Measurements from ENCODE around the gene VPS16.

Gene VPS16

DNA sequence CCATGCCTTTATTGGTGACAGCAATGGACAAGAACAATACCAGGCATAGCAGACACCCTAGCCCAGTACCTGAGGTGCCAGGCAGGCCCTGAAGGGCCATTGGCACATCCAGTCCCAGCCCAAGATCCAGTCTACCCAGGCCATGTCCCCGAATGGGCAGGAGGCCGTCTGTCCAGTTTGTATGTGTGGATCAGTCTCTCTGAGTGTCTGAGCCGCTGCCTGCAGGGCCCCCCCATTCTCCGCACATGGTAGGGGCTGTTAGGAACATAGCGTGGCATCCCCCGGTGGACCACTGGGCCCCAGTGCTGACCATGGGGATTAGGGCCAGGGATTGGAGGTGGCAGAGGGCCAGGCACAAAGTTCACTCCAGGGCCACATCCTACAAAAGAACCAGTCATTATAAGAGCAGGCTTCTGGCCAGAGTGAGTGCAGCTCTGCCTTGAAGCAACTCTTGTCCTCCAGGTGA lies 5.2 kb upstream of the VPS16 start:
- no peak for DNase-seq

GRCh38 chr20:2836035-2836434 lies 4.5 kb upstream of the VPS16 start:
- DNase-seq, result no peak

DNA sequence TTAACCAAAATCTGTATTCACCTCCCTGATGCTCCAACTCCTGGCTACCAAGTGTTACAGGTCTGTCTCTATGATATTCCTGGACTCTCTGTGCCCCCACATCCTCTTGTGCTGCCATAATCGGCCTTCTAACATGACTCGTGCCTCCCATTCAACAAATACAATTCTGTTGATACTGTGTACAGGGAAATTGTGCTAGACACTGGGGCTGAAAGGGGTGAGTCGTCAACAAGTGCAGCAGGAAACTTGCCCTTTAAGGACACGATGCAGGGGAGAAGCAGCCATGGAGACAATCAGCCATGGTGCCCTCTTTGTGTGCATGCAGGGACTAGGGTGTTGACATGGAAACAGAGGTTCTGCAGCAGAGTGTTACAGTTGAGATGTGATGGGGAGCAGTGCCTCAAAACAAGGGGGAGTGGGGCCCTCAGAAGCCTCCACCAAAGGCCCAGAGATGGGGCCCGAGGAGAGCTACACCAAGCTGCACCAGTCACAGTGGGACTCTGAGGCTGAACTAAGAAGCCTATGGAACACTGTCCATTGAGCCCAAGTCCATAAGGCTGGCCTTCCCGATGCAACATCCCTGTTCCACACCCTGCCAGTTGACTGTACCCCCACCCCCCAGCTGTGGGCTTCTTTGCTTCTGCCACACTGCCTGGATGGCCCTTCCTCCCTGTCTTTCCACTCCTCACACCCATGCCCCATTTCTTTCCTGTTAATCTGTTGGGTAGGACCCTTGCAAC lies 3.2 kb upstream of the VPS16 start:
- DNase-seq, result no peak

DNA sequence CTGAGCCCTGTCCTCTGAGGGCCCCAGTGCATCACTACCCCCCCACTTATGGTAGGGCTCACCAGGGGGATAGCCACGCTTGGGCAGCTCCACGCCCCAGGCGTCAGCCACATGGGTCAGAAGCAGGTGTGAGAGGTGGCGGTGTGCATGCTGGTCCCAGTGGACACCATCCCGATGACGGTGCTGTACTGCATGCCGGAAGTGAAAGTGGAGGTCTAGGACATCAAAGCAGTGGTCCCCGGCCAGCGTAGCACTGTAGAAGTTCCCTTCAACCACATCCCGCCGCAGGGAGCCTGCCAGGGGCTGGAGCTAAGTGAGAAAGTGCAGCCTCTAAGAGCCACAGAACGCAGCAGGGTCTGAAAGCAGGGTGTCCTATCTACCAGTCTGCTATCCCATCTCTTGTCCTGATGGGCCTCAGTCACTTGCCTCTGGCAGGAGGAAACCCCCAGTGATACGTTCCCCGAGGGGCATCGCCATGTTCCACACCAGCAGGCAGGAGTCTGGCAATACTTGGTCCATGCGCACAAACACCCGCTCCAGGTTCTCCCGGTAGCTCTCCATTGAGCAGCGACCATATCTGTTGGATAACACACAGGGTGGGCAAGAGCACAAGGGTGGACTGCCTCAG lies 2.3 kb upstream of the VPS16 start:
- no peak for DNase-seq

GRCh38 chr20:2838847-2839671 lies 1.5 kb upstream of the VPS16 start:
- no peak for DNase-seq

- no peak for DNase-seq
Observed at GRCh38 chr20:2839732-2840137, 810 bp upstream of the VPS16 start.

- peak; percentile 39 for DNase-seq
Observed at GRCh38 chr20:2840967-2841531, 504 bp downstream of the VPS16 start.

GRCh38 chr20:2845607-2846006 lies 5.1 kb downstream of the VPS16 start:
- no peak for DNase-seq

GRCh38 chr20:2846698-2847097 lies 6.2 kb downstream of the VPS16 start:
- DNase-seq, result no peak

DNA sequence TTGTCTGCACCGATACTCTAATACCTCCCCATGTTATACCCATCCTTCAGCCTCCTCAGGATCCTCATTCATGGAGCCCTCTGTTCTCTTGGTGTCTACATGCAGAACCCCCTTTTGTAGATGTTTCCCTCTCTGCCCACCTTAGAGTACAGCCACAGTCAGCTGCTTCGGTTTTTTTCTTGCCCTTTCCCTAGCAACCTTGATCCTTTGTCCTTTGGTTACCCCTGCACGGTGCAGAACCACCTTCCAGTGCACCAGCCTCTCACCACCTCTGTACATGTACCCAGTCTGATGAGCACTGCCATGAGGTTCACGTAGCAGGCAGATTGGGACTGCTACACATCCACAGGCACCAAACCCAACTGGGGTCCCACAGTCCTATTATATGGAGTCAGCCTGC lies 7.3 kb downstream of the VPS16 start:
- DNase-seq, result no peak

- no peak for DNase-seq
Observed at GRCh38 chr20:2849529-2849928, 9.0 kb downstream of the VPS16 start.

GRCh38 chr20:2851086-2851485 lies 10.5 kb downstream of the VPS16 start:
- DNase-seq, result no peak

DNA sequence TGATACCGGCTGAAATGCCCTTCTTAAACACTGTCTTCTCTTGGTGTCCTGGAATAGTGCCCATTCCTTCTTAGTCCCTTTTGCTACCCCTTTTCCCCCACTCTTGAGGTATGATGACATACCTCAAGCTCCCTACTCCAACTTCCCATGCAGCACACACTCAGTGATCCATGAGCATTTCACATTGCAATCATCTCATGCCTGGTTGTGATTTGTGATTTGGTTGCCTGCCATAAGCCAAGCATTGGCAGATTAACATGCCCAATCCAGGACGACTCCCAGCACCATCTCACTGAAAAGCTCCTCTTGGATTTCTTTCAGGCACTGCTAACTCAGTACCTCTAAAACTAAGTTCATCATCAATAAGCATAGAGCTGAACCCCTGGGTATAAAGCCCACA lies 18.0 kb downstream of the VPS16 start:
- no peak for DNase-seq

- no peak for DNase-seq
Observed at GRCh38 chr20:2859330-2860121, 19.0 kb downstream of the VPS16 start.

- DNase-seq, result no peak
Observed at GRCh38 chr20:2864626-2865025, 24.1 kb downstream of the VPS16 start.

DNA sequence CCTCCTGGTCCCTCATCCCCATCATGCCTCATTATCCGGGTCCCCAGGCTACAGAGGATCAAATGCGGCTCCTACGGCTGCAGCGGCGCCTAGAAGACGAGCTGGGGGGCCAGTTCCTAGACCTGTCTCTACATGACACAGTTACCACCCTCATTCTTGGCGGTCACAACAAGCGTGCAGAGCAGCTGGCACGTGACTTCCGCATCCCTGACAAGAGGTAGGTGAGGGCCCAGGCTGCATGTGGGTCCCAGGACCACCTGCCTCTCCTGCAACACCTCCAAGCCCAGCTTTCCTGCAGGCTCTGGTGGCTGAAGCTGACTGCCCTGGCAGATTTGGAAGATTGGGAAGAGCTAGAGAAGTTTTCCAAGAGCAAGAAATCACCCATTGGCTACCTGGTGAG lies 24.6 kb downstream of the VPS16 start:
- DNase-seq, result no peak

- DNase-seq, result no peak
Observed at GRCh38 chr20:2865630-2866029, 25.1 kb downstream of the VPS16 start.

- no peak for DNase-seq
Observed at GRCh38 chr20:2866236-2866635, 25.7 kb downstream of the VPS16 start.

GRCh38 chr20:2867081-2867864 lies 26.7 kb downstream of the VPS16 start:
- DNase-seq, result no peak

- no peak for DNase-seq
Observed at GRCh38 chr20:2869381-2869780, 28.8 kb downstream of the VPS16 start.

DNA sequence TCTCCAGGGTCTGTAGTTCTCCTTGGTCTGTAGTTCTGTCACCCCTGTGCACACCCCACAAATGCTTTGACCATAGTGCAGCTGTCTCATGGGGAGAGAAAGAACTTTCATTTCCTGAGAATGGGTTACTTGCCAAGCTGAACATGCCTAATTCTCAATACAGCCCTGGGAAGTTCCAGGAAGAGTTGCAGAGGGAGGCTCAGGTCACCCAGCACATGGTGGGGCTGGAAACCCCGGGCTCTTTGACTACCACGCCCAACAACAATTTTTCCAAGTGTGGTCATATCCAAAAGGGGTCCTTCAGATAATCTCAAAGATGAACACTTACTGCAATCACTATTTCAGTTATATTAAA lies 30.5 kb downstream of the VPS16 start:
- no peak for DNase-seq

Data from central memory CD4-positive, alpha-beta T cell (primary cell).